GM12878 (cell line): ENCODE results near the gene FGGY. TPM values are rescaled to one million over a fixed set of nuclear protein-coding genes. Genes with fewer than 3 reads are reported as not detected.

ENCODE experiments used
- ATF7 ChIP-seq: fragments of 450-650 bp; IDR thresholded peaks from 2 replicates; pipeline ENCODE4 v1.6.1; 2016; ENCODE audit warnings: low read depth, mild to moderate bottlenecking
- BCL11A ChIP-seq: IDR thresholded peaks from 2 replicates; pipeline ENCODE4 v1.6.1; 2011; ENCODE audit warnings: low read depth, low read length
- BHLHE40 ChIP-seq, 2 experiments: fragments of 450-650 bp in 1 of 2; IDR thresholded peaks; 2 replicates each; pipeline ENCODE4 v1.6.1; 2011 to 2017; ENCODE audit warnings: low read depth in 2 of 2, borderline replicate concordance in 1 of 2, improper control_type of control experiment in 1 of 2, low read length in 1 of 2, mild to moderate bottlenecking in 1 of 2
- BMI1 ChIP-seq: fragments of 450-650 bp; IDR thresholded peaks from 2 replicates; pipeline ENCODE4 v1.6.1; 2016; ENCODE audit warnings: mild to moderate bottlenecking, moderate library complexity, borderline replicate concordance
- BRCA1 ChIP-seq: IDR thresholded peaks from 2 replicates; pipeline ENCODE4 v1.6.1; 2011; ENCODE audit warnings: low read depth, low read length, improper control_type of control experiment
- EZH2 ChIP-seq: IDR thresholded peaks from 2 replicates; pipeline ENCODE4 v1.6.1; 2012; ENCODE audit warnings: low read depth, mild to moderate bottlenecking, control low read depth, inconsistent platforms, low read length, borderline replicate concordance; ENCODE audit not compliant: control insufficient read depth
- HCFC1 ChIP-seq: fragments of 150-350 bp; IDR thresholded peaks from 2 replicates; pipeline ENCODE4 v1.6.1; 2014; ENCODE audit warnings: low read length
- NFYA ChIP-seq: IDR thresholded peaks from 2 replicates; pipeline ENCODE4 v1.6.1; 2011; ENCODE audit warnings: low read depth, mild to moderate bottlenecking, low read length, improper control_type of control experiment, borderline replicate concordance
- NR2F1 ChIP-seq: fragments of 450-650 bp; conservative IDR thresholded peaks from 2 replicates; pipeline ENCODE4 v1.6.1; 2017; ENCODE audit warnings: mild to moderate bottlenecking
- POU2F2 ChIP-seq: IDR thresholded peaks from 3 replicates; pipeline ENCODE4 v1.6.1; 2011; ENCODE audit warnings: low read depth, mild to moderate bottlenecking, low read length, borderline replicate concordance
- RAD51 ChIP-seq: fragments of 450-650 bp; IDR thresholded peaks from 2 replicates; pipeline ENCODE4 v1.6.1; 2016; ENCODE audit warnings: moderate library complexity, mild to moderate bottlenecking, inconsistent platforms
- RFX5 ChIP-seq: IDR thresholded peaks from 2 replicates; pipeline ENCODE4 v1.6.1; 2011; ENCODE audit warnings: low read depth, low read length, improper control_type of control experiment
- SIN3A ChIP-seq: IDR thresholded peaks from 2 replicates; pipeline ENCODE4 v1.6.1; 2012; ENCODE audit warnings: low read depth, low read length, improper control_type of control experiment
- SMAD1 ChIP-seq: fragments of 450-650 bp; IDR thresholded peaks from 2 replicates; pipeline ENCODE4 v1.6.1; 2018; ENCODE audit warnings: mild to moderate bottlenecking, low read depth; ENCODE audit not compliant: partially characterized antibody
- SP1 ChIP-seq: IDR thresholded peaks from one replicate; pipeline ENCODE4 v1.6.1; 2011; ENCODE audit warnings: low read depth, low read length
- SREBF2 ChIP-seq: IDR thresholded peaks from 2 replicates; pipeline ENCODE4 v1.6.1; 2012; ENCODE audit warnings: mild to moderate bottlenecking, low read length
- TAF1 ChIP-seq: IDR thresholded peaks from 2 replicates; pipeline ENCODE4 v1.6.1; 2011; ENCODE audit warnings: mild to moderate bottlenecking, low read depth, low read length, borderline replicate concordance
- ZSCAN29 ChIP-seq: fragments of 450-650 bp; IDR thresholded peaks from 2 replicates; pipeline ENCODE4 v1.6.1; 2017; ENCODE audit warnings: mild to moderate bottlenecking, moderate library complexity
- polyA plus RNA-seq, 11 experiments: library from polyadenylated mRNA; depleted of rRNA in 4 of 11; unstranded in 6 of 11; stranded (reverse) in 5 of 11; fragments of >200 nt; fragmentation: Nextera tagmentation in 4 of 11; fragmentation: Illumina TruSeq in 1 of 11; extraction: Ambion mirVana in 4 of 11; extraction: Trizol in 1 of 11; gene quantifications; 1 replicate in 1 of 11; 2 replicates in 10 of 11; pipeline versions ENCODE4 v1.2.1 to v1.2.3, GENCODE V29; 2011 to 2016; ENCODE audit warnings: inconsistent platforms in 2 of 11, missing spikeins in 2 of 11, low read depth in 1 of 11
- total RNA-seq, 4 experiments: library from RNA; depleted of rRNA in 3 of 4; stranded (reverse); fragments of >200 nt in 3 of 4; fragmentation: Illumina TruSeq in 1 of 4; extraction: Trizol in 1 of 4; gene quantifications; 2 replicates each; pipeline versions ENCODE4 v1.2.1 to v1.2.3, GENCODE V29; 2013 to 2021
- TF ChIP-seq, protein P1 (sequence below): fragments of 450-650 bp; IDR thresholded peaks from 2 replicates; pipeline ENCODE4 v1.6.1; 2016; ENCODE audit warnings: mild to moderate bottlenecking
- TF ChIP-seq, protein P2 (sequence below): fragments of 450-650 bp; formaldehyde crosslinking; IDR thresholded peaks from 2 replicates; pipeline ENCODE4 v1.5.0; 2022; ENCODE audit warnings: mild to moderate bottlenecking, missing genetic modification characterization
- TF ChIP-seq, protein P3 (sequence below): fragments of 450-650 bp; IDR thresholded peaks from 2 replicates; pipeline ENCODE4 v1.6.1; 2016; ENCODE audit warnings: mild to moderate bottlenecking, moderate library complexity, borderline replicate concordance
- TF ChIP-seq, protein P4 (sequence below): fragments of 450-650 bp; IDR thresholded peaks from 2 replicates; pipeline ENCODE4 v1.6.1; 2016; ENCODE audit warnings: mild to moderate bottlenecking

FGGY gene
- total and polyA plus RNA-seq, 10 of the 15 experiments (the other 5 are each of a cell fraction or from before 2014, with no cell fraction given) = 6.2 to 11.9 (median 7.5) TPM

DNA sequence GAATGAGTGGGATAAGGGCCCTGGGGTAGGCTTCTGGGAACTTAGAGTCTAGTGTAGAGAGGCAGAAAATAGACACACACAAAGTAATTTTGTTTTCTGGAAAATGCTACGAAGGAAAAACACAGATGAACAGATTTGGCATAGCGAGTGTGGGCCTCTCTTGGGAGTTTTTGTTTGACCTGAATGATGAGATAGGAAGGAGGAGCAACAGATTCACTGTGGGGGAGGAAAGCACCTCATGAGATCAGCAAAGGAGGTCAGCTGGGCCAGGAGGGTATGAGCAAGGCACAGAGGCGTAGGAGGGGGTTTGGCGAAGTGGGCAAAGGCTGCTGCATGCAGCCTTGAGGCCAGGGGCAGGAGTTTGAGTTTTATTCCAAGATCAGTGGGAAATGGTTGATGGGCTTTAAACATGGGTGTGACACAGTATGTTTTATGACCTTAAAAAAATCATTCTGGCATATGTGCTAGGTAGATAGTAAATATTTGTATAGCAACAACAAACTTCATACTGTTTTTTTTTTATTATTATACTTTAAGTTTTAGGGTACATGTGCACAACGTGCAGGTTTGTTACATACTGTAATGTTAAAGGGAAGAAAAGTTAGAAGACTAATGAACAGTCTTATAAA is 57.9 kb downstream of the FGGY start (continued):
- TF ChIP-seq, protein P1, sequence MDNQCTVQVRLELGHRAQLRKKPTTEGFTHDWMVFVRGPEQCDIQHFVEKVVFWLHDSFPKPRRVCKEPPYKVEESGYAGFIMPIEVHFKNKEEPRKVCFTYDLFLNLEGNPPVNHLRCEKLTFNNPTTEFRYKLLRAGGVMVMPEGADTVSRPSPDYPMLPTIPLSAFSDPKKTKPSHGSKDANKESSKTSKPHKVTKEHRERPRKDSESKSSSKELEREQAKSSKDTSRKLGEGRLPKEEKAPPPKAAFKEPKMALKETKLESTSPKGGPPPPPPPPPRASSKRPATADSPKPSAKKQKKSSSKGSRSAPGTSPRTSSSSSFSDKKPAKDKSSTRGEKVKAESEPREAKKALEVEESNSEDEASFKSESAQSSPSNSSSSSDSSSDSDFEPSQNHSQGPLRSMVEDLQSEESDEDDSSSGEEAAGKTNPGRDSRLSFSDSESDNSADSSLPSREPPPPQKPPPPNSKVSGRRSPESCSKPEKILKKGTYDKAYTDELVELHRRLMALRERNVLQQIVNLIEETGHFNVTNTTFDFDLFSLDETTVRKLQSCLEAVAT = no peak
- TF ChIP-seq ATF7 = peak; percentile 52
- TF ChIP-seq RAD51 = peak; percentile 31; the same call in 1 of the 2 replicates
- no peak for TF ChIP-seq SREBF2
- no peak for TF ChIP-seq BHLHE40 (IDR thresholded peaks at IDR 0.05; ENCODE audit: borderline replicate concordance in 1 of 2, low read depth in 2 of 2, low read length in 1 of 2)
- no peak for TF ChIP-seq BRCA1
- TF ChIP-seq SP1 = no peak
- TF ChIP-seq BCL11A = no peak; the same call in 1 of the 2 replicates
- no peak for TF ChIP-seq RFX5
- TF ChIP-seq, protein P2, sequence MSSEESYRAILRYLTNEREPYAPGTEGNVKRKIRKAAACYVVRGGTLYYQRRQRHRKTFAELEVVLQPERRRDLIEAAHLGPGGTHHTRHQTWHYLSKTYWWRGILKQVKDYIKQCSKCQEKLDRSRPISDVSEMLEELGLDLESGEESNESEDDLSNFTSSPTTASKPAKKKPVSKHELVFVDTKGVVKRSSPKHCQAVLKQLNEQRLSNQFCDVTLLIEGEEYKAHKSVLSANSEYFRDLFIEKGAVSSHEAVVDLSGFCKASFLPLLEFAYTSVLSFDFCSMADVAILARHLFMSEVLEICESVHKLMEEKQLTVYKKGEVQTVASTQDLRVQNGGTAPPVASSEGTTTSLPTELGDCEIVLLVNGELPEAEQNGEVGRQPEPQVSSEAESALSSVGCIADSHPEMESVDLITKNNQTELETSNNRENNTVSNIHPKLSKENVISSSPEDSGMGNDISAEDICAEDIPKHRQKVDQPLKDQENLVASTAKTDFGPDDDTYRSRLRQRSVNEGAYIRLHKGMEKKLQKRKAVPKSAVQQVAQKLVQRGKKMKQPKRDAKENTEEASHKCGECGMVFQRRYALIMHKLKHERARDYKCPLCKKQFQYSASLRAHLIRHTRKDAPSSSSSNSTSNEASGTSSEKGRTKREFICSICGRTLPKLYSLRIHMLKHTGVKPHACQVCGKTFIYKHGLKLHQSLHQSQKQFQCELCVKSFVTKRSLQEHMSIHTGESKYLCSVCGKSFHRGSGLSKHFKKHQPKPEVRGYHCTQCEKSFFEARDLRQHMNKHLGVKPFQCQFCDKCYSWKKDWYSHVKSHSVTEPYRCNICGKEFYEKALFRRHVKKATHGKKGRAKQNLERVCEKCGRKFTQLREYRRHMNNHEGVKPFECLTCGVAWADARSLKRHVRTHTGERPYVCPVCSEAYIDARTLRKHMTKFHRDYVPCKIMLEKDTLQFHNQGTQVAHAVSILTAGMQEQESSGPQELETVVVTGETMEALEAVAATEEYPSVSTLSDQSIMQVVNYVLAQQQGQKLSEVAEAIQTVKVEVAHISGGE = no peak
- TF ChIP-seq TAF1 = no peak
- TF ChIP-seq, protein P3, sequence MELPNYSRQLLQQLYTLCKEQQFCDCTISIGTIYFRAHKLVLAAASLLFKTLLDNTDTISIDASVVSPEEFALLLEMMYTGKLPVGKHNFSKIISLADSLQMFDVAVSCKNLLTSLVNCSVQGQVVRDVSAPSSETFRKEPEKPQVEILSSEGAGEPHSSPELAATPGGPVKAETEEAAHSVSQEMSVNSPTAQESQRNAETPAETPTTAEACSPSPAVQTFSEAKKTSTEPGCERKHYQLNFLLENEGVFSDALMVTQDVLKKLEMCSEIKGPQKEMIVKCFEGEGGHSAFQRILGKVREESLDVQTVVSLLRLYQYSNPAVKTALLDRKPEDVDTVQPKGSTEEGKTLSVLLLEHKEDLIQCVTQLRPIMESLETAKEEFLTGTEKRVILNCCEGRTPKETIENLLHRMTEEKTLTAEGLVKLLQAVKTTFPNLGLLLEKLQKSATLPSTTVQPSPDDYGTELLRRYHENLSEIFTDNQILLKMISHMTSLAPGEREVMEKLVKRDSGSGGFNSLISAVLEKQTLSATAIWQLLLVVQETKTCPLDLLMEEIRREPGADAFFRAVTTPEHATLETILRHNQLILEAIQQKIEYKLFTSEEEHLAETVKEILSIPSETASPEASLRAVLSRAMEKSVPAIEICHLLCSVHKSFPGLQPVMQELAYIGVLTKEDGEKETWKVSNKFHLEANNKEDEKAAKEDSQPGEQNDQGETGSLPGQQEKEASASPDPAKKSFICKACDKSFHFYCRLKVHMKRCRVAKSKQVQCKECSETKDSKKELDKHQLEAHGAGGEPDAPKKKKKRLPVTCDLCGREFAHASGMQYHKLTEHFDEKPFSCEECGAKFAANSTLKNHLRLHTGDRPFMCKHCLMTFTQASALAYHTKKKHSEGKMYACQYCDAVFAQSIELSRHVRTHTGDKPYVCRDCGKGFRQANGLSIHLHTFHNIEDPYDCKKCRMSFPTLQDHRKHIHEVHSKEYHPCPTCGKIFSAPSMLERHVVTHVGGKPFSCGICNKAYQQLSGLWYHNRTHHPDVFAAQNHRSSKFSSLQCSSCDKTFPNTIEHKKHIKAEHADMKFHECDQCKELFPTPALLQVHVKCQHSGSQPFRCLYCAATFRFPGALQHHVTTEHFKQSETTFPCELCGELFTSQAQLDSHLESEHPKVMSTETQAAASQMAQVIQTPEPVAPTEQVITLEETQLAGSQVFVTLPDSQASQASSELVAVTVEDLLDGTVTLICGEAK = no peak
- no peak for TF ChIP-seq EZH2
- peak; percentile 76 for TF ChIP-seq NR2F1
- TF ChIP-seq, protein P4, sequence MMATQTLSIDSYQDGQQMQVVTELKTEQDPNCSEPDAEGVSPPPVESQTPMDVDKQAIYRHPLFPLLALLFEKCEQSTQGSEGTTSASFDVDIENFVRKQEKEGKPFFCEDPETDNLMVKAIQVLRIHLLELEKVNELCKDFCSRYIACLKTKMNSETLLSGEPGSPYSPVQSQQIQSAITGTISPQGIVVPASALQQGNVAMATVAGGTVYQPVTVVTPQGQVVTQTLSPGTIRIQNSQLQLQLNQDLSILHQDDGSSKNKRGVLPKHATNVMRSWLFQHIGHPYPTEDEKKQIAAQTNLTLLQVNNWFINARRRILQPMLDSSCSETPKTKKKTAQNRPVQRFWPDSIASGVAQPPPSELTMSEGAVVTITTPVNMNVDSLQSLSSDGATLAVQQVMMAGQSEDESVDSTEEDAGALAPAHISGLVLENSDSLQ = no peak
- TF ChIP-seq POU2F2 = no peak
- TF ChIP-seq SIN3A = no peak
- no peak for TF ChIP-seq SMAD1
- TF ChIP-seq NFYA = no peak
- TF ChIP-seq BMI1 = no peak
- no peak for TF ChIP-seq ZSCAN29
- TF ChIP-seq HCFC1 = no peak
